GM12878 (cell line): ENCODE results near the gene MAP3K21. TPM values are rescaled to one million over a fixed set of nuclear protein-coding genes. Genes with fewer than 3 reads are reported as not detected.

Source experiments
- ATAC-seq: fragments of 200-7000 bp; cut with Tn5 transposase; 3 replicates; pipeline ENCODE4 v1.9.1; 2020; ENCODE audit warnings: mild to moderate bottlenecking, moderate library complexity
- BruUV-seq: library from RNA; stranded (reverse); fragments of 400-500 nt; replicated peaks from 2 replicates; lab custom pipeline; 2021; lab: Mats Ljungman, UMichigan
- CTCF ChIA-PET: fragments of 300-600 bp; sonication (Branson Sonifier 250); formaldehyde crosslinking; extraction: SDS; loops from one replicate; lab custom pipeline; 2021; ENCODE audit warnings: inconsistent platforms; lab: Yijun Ruan, JAX
- POLR2A ChIA-PET: fragments of 350-600 bp; formaldehyde crosslinking; extraction: SDS; loops from one replicate; lab custom pipeline; 2021; ENCODE audit warnings: inconsistent platforms; lab: Charles Lee
- RAD21 ChIA-PET: fragments of 300-600 bp; sonication (Branson Sonifier 250); formaldehyde crosslinking; loops from one replicate; lab custom pipeline; 2023; ENCODE audit warnings: antibody characterized with exemption; ENCODE audit not compliant: unreplicated experiment; lab: Charles Lee
- SMC1A ChIA-PET: fragments of 300-600 bp; sonication (Branson Sonifier 250); formaldehyde crosslinking; loops from one replicate; lab custom pipeline; 2023; ENCODE audit not compliant: unreplicated experiment, uncharacterized antibody; lab: Charles Lee
- DNase-seq: peaks from one replicate; pipeline ENCODE4 v3.0.0-alpha.2; 2011; ENCODE audit warnings: low read depth, low spot score
- FAIRE-seq: peaks from 3 replicates; lab custom pipeline; 2011; peaks lifted over from hg19 to GRCh38; lab: Jason Lieb, UNC
- H2AFZ ChIP-seq: 2 replicates; pipeline ENCODE4 v1.6.0; 2011; ENCODE audit warnings: low read depth, low read length, control low read depth; ENCODE audit not compliant: control insufficient read depth
- H3K27ac ChIP-seq: 2 replicates; pipeline ENCODE4 v1.5.1; 2011; ENCODE audit warnings: control low read depth; ENCODE audit not compliant: control insufficient read depth, insufficient read depth
- H3K27me3 ChIP-seq, 2 experiments: replicated peaks in 1 of 2; 2 replicates each; pipeline versions ENCODE4 v1.6.0 to v1.6.1; 2011; ENCODE audit warnings: low read length in 1 of 2; ENCODE audit not compliant: control insufficient read depth in 2 of 2, insufficient read depth in 2 of 2
- H3K36me3 ChIP-seq, 2 experiments: 2 replicates each; pipeline ENCODE4 v1.5.1; 2011; ENCODE audit warnings: low read length in 1 of 2; ENCODE audit not compliant: control insufficient read depth in 2 of 2, insufficient read depth in 2 of 2
- H3K4me1 ChIP-seq: 2 replicates; pipeline ENCODE4 v1.6.1; 2011; ENCODE audit warnings: mild to moderate bottlenecking, low read length, moderate library complexity, mixed read lengths; ENCODE audit not compliant: control insufficient read depth, insufficient read depth
- H3K4me2 ChIP-seq: 2 replicates; pipeline ENCODE4 v1.6.0; 2011; ENCODE audit warnings: control low read depth; ENCODE audit not compliant: control insufficient read depth, insufficient read depth
- H3K4me3 ChIP-seq: fragments of 200-600 bp; sonication (generic); 2 replicates; pipeline ENCODE4 v1.5.1; 2016
- H3K79me2 ChIP-seq: 2 replicates; pipeline ENCODE4 v1.6.0; 2011; ENCODE audit warnings: low read length; ENCODE audit not compliant: control insufficient read depth, insufficient read depth
- H3K9ac ChIP-seq: 2 replicates; pipeline ENCODE4 v1.8.0; 2011; ENCODE audit warnings: low read length, control low read depth, mixed read lengths; ENCODE audit not compliant: control insufficient read depth, insufficient read depth
- H3K9me3 ChIP-seq: replicated peaks from 3 replicates; pipeline ENCODE4 v1.5.1; 2011; ENCODE audit warnings: mild to moderate bottlenecking, low read length; ENCODE audit not compliant: control insufficient read depth, insufficient read depth
- H4K20me1 ChIP-seq: 2 replicates; pipeline ENCODE4 v1.6.0; 2011; ENCODE audit not compliant: control insufficient read depth, insufficient read depth
- ATF2 ChIP-seq: IDR thresholded peaks from 2 replicates; pipeline ENCODE4 v1.6.1; 2012; ENCODE audit warnings: low read length, inconsistent platforms
- BCL11A ChIP-seq: IDR thresholded peaks from 2 replicates; pipeline ENCODE4 v1.6.1; 2011; ENCODE audit warnings: low read depth, low read length
- CHD1 ChIP-seq: IDR thresholded peaks from 2 replicates; pipeline ENCODE4 v1.6.1; 2012; ENCODE audit warnings: low read depth, low read length, improper control_type of control experiment
- CUX1 ChIP-seq: IDR thresholded peaks from 2 replicates; pipeline ENCODE4 v1.6.1; 2012; ENCODE audit warnings: improper control_type of control experiment, low read depth, low read length; ENCODE audit not compliant: insufficient replicate concordance
- NRF1 ChIP-seq: conservative IDR thresholded peaks from 2 replicates; pipeline ENCODE4 v1.6.1; 2011; ENCODE audit warnings: mild to moderate bottlenecking, low read depth, low read length, improper control_type of control experiment
- SIN3A ChIP-seq: IDR thresholded peaks from 2 replicates; pipeline ENCODE4 v1.6.1; 2012; ENCODE audit warnings: low read depth, low read length, improper control_type of control experiment
- SMAD1 ChIP-seq: fragments of 450-650 bp; IDR thresholded peaks from 2 replicates; pipeline ENCODE4 v1.6.1; 2018; ENCODE audit warnings: mild to moderate bottlenecking, low read depth; ENCODE audit not compliant: partially characterized antibody
- SMC3 ChIP-seq: IDR thresholded peaks from 2 replicates; pipeline ENCODE4 v1.6.1; 2011; ENCODE audit warnings: low read length, improper control_type of control experiment, borderline replicate concordance
- SP1 ChIP-seq: IDR thresholded peaks from one replicate; pipeline ENCODE4 v1.6.1; 2011; ENCODE audit warnings: low read depth, low read length
- SPI1 ChIP-seq: IDR thresholded peaks from 2 replicates; pipeline ENCODE4 v1.6.1; 2011; ENCODE audit warnings: low read depth, mild to moderate bottlenecking, low read length, moderate library complexity, borderline replicate concordance; ENCODE audit not compliant: insufficient read depth
- STAT3 ChIP-seq: IDR thresholded peaks from 2 replicates; pipeline ENCODE4 v1.6.1; 2011; ENCODE audit warnings: low read depth, low read length, improper control_type of control experiment
- WGBS: methylation state at CpG from one replicate; pipeline ENCODE4 v1.1.6; 2016; ENCODE audit warnings: low lambda C conversion rate; ENCODE audit not compliant: insufficient replicate concordance, insufficient coverage; ENCODE audit errors: missing lambda C conversion rate; 5-methylcytosine and 5-hydroxymethylcytosine counted together
- in situ Hi-C: fragments of 300-500 bp; cut with MboI; formaldehyde crosslinking; loops from 9 replicates; pipeline ENCODE4 v1.14.3; 2018; ENCODE audit warnings: mixed read lengths
- intact Hi-C: fragments of 100-400 bp; cut with micrococcal nuclease; formaldehyde crosslinking; loops from one replicate; pipeline ENCODE4 v1.14.2; 2022; ENCODE audit not compliant: unreplicated experiment
- polyA plus RNA-seq, 11 experiments: library from polyadenylated mRNA; depleted of rRNA in 4 of 11; unstranded in 6 of 11; stranded (reverse) in 5 of 11; fragments of >200 nt; fragmentation: Nextera tagmentation in 4 of 11; fragmentation: Illumina TruSeq in 1 of 11; extraction: Ambion mirVana in 4 of 11; extraction: Trizol in 1 of 11; gene quantifications; 1 replicate in 1 of 11; 2 replicates in 10 of 11; pipeline versions ENCODE4 v1.2.1 to v1.2.3, GENCODE V29; 2011 to 2016; ENCODE audit warnings: inconsistent platforms in 2 of 11, missing spikeins in 2 of 11, low read depth in 1 of 11
- total RNA-seq, 4 experiments: library from RNA; depleted of rRNA in 3 of 4; stranded (reverse); fragments of >200 nt in 3 of 4; fragmentation: Illumina TruSeq in 1 of 4; extraction: Trizol in 1 of 4; gene quantifications; 2 replicates each; pipeline versions ENCODE4 v1.2.1 to v1.2.3, GENCODE V29; 2013 to 2021

MAP3K21 gene
- total and polyA plus RNA-seq, 10 of the 15 experiments (the other 5 are each of a cell fraction or from before 2014, with no cell fraction given), result 0.02 to 0.21 (median 0.09) TPM; not detected in 1

GRCh38 chr1:233360525-233361102 is 33.1 kb downstream of the MAP3K21 start (continued):
- no peak for TF ChIP-seq CUX1
- no peak for TF ChIP-seq SP1
- no peak for TF ChIP-seq STAT3

- ATAC-seq (no peak), FAIRE-seq (no peak), DNase-seq (no peak)
- H2AFZ ChIP-seq, result no peak overlapping the region
- H3K9ac ChIP-seq, result no peak overlapping the region
- no peak overlapping the region for H3K4me3 ChIP-seq
- no peak overlapping the region for H3K27ac ChIP-seq
- TF ChIP-seq BCL11A (no peak), ATF2 (no peak), SIN3A (no peak), SMAD1 (no peak), CHD1 (no peak), SPI1 (no peak), NRF1 (no peak), SMC3 (no peak)
- no peak overlapping the region for H3K4me2 ChIP-seq
- WGBS, result 74% methylated on average over 19 of the region's 19 CpGs
- ChIA-PET RAD21 (no interaction called here), CTCF (interaction anchor here (0.8 to 3.3 kb wide), 6 partner anchors 10 to 754 kb away, joined by 3 to 15 read pairs (median 3); no protein-coding TSS in a partner anchor), SMC1A (interaction anchor here (1.1 to 1.4 kb wide), 3 partner anchors 10 to 79 kb away, joined by 3 to 4 read pairs (median 3); no protein-coding TSS in a partner anchor), POLR2A (no interaction called here)
- no TSS peak for BruUV-seq
- H4K20me1 ChIP-seq, result no peaks in the 10 kb centered on the region
- H3K4me1 ChIP-seq, result no peaks in the 10 kb centered on the region
- H3K27me3 ChIP-seq, result no peaks in the 10 kb centered on the region
- H3K36me3 ChIP-seq, result no peaks in the 10 kb centered on the region
- H3K79me2 ChIP-seq, result no peaks in the 10 kb centered on the region
- intact Hi-C loops (no loop called here), in situ Hi-C loops (no loop called here)
- no peaks in the 10 kb centered on the region for H3K9me3 ChIP-seq
These were observed 34.4 kb downstream of the MAP3K21 start for GRCh38 chr1:233361876-233362275.
